ENCODE data around the gene SLC18A3.

- TF ChIP-seq CREB1 (CRISPR knock-in tag; IDR thresholded peaks at IDR 0.05) = no peak
- TF ChIP-seq HMGXB4 (CRISPR knock-in tag; IDR thresholded peaks at IDR 0.05) = no peak
- TF ChIP-seq ZNF281 (CRISPR knock-in tag; IDR thresholded peaks at IDR 0.05) = no peak
- no peak for TF ChIP-seq ATF6 (CRISPR knock-in tag; IDR thresholded peaks at IDR 0.05)
- TF ChIP-seq CTCF (IDR thresholded peaks at IDR 0.05) = no peak
- TF ChIP-seq IRF1 (CRISPR knock-in tag; IDR thresholded peaks at IDR 0.05) = no peak
- no peak for TF ChIP-seq ELF4 (CRISPR knock-in tag; IDR thresholded peaks at IDR 0.05; ENCODE audit: low read depth)
Measured at GRCh38 chr10:49612513-49613164, 2.5 kb downstream of the SLC18A3 start.

Measured in WTC11 (cell line).